GM12878 (cell line): Measurements from ENCODE around the gene PDLIM4. TPM values are rescaled to one million over a fixed set of nuclear protein-coding genes. Genes with fewer than 3 reads are reported as not detected.

Experiments
- ATAC-seq: fragments of 200-7000 bp; cut with Tn5 transposase; 3 replicates; pipeline ENCODE4 v1.9.1; 2020; ENCODE audit warnings: mild to moderate bottlenecking, moderate library complexity
- BruUV-seq: library from RNA; stranded (reverse); fragments of 400-500 nt; replicated peaks from 2 replicates; lab custom pipeline; 2021; lab: Mats Ljungman, UMichigan
- CTCF ChIA-PET: fragments of 300-600 bp; sonication (Branson Sonifier 250); formaldehyde crosslinking; extraction: SDS; loops from one replicate; lab custom pipeline; 2021; ENCODE audit warnings: inconsistent platforms; lab: Yijun Ruan, JAX
- POLR2A ChIA-PET: fragments of 350-600 bp; formaldehyde crosslinking; extraction: SDS; loops from one replicate; lab custom pipeline; 2021; ENCODE audit warnings: inconsistent platforms; lab: Charles Lee
- RAD21 ChIA-PET: fragments of 300-600 bp; sonication (Branson Sonifier 250); formaldehyde crosslinking; loops from one replicate; lab custom pipeline; 2023; ENCODE audit warnings: antibody characterized with exemption; ENCODE audit not compliant: unreplicated experiment; lab: Charles Lee
- SMC1A ChIA-PET: fragments of 300-600 bp; sonication (Branson Sonifier 250); formaldehyde crosslinking; loops from one replicate; lab custom pipeline; 2023; ENCODE audit not compliant: unreplicated experiment, uncharacterized antibody; lab: Charles Lee
- DNase-seq: peaks from one replicate; pipeline ENCODE4 v3.0.0-alpha.2; 2011; ENCODE audit warnings: low read depth, low spot score
- FAIRE-seq: peaks from 3 replicates; lab custom pipeline; 2011; peaks lifted over from hg19 to GRCh38; lab: Jason Lieb, UNC
- H2AFZ ChIP-seq: 2 replicates; pipeline ENCODE4 v1.6.0; 2011; ENCODE audit warnings: low read depth, low read length, control low read depth; ENCODE audit not compliant: control insufficient read depth
- H3K27ac ChIP-seq: 2 replicates; pipeline ENCODE4 v1.5.1; 2011; ENCODE audit warnings: control low read depth; ENCODE audit not compliant: control insufficient read depth, insufficient read depth
- H3K27me3 ChIP-seq, 2 experiments: replicated peaks in 1 of 2; 2 replicates each; pipeline versions ENCODE4 v1.6.0 to v1.6.1; 2011; ENCODE audit warnings: low read length in 1 of 2; ENCODE audit not compliant: control insufficient read depth in 2 of 2, insufficient read depth in 2 of 2
- H3K36me3 ChIP-seq, 2 experiments: 2 replicates each; pipeline ENCODE4 v1.5.1; 2011; ENCODE audit warnings: low read length in 1 of 2; ENCODE audit not compliant: control insufficient read depth in 2 of 2, insufficient read depth in 2 of 2
- H3K4me1 ChIP-seq: 2 replicates; pipeline ENCODE4 v1.6.1; 2011; ENCODE audit warnings: mild to moderate bottlenecking, low read length, moderate library complexity, mixed read lengths; ENCODE audit not compliant: control insufficient read depth, insufficient read depth
- H3K4me2 ChIP-seq: 2 replicates; pipeline ENCODE4 v1.6.0; 2011; ENCODE audit warnings: control low read depth; ENCODE audit not compliant: control insufficient read depth, insufficient read depth
- H3K4me3 ChIP-seq: fragments of 200-600 bp; sonication (generic); 2 replicates; pipeline ENCODE4 v1.5.1; 2016
- H3K79me2 ChIP-seq: 2 replicates; pipeline ENCODE4 v1.6.0; 2011; ENCODE audit warnings: low read length; ENCODE audit not compliant: control insufficient read depth, insufficient read depth
- H3K9ac ChIP-seq: 2 replicates; pipeline ENCODE4 v1.8.0; 2011; ENCODE audit warnings: low read length, control low read depth, mixed read lengths; ENCODE audit not compliant: control insufficient read depth, insufficient read depth
- H3K9me3 ChIP-seq: replicated peaks from 3 replicates; pipeline ENCODE4 v1.5.1; 2011; ENCODE audit warnings: mild to moderate bottlenecking, low read length; ENCODE audit not compliant: control insufficient read depth, insufficient read depth
- H4K20me1 ChIP-seq: 2 replicates; pipeline ENCODE4 v1.6.0; 2011; ENCODE audit not compliant: control insufficient read depth, insufficient read depth
- BCLAF1 ChIP-seq: fragments of 450-650 bp; IDR thresholded peaks from 2 replicates; pipeline ENCODE4 v1.6.1; 2017; ENCODE audit warnings: antibody characterized with exemption, mild to moderate bottlenecking, moderate library complexity
- CBX5 ChIP-seq: sonication (generic); IDR thresholded peaks from 2 replicates; pipeline ENCODE4 v1.6.1; 2016; ENCODE audit warnings: low read depth, moderate library complexity, mild to moderate bottlenecking, inconsistent platforms
- FOXK2 ChIP-seq: fragments of 450-650 bp; IDR thresholded peaks from 2 replicates; pipeline ENCODE4 v1.6.1; 2017; ENCODE audit warnings: mild to moderate bottlenecking, moderate library complexity
- NFXL1 ChIP-seq: fragments of 450-650 bp; IDR thresholded peaks from 2 replicates; pipeline ENCODE4 v1.6.1; 2017; ENCODE audit warnings: antibody characterized with exemption, mild to moderate bottlenecking, borderline replicate concordance
- REST ChIP-seq: IDR thresholded peaks from 2 replicates; pipeline ENCODE4 v1.6.1; 2012; ENCODE audit warnings: mild to moderate bottlenecking, low read depth, low read length
- RFX5 ChIP-seq: IDR thresholded peaks from 2 replicates; pipeline ENCODE4 v1.6.1; 2011; ENCODE audit warnings: low read depth, low read length, improper control_type of control experiment
- YY1 ChIP-seq: IDR thresholded peaks from 2 replicates; pipeline ENCODE4 v1.6.1; 2011; ENCODE audit warnings: low read depth, mild to moderate bottlenecking, low read length
- WGBS: methylation state at CpG from one replicate; pipeline ENCODE4 v1.1.6; 2016; ENCODE audit warnings: low lambda C conversion rate; ENCODE audit not compliant: insufficient replicate concordance, insufficient coverage; ENCODE audit errors: missing lambda C conversion rate; 5-methylcytosine and 5-hydroxymethylcytosine counted together
- in situ Hi-C: fragments of 300-500 bp; cut with MboI; formaldehyde crosslinking; loops from 9 replicates; pipeline ENCODE4 v1.14.3; 2018; ENCODE audit warnings: mixed read lengths
- intact Hi-C: fragments of 100-400 bp; cut with micrococcal nuclease; formaldehyde crosslinking; loops from one replicate; pipeline ENCODE4 v1.14.2; 2022; ENCODE audit not compliant: unreplicated experiment
- polyA plus RNA-seq, 11 experiments: library from polyadenylated mRNA; depleted of rRNA in 4 of 11; unstranded in 6 of 11; stranded (reverse) in 5 of 11; fragments of >200 nt; fragmentation: Nextera tagmentation in 4 of 11; fragmentation: Illumina TruSeq in 1 of 11; extraction: Ambion mirVana in 4 of 11; extraction: Trizol in 1 of 11; gene quantifications; 1 replicate in 1 of 11; 2 replicates in 10 of 11; pipeline versions ENCODE4 v1.2.1 to v1.2.3, GENCODE V29; 2011 to 2016; ENCODE audit warnings: inconsistent platforms in 2 of 11, missing spikeins in 2 of 11, low read depth in 1 of 11
- total RNA-seq, 4 experiments: library from RNA; depleted of rRNA in 3 of 4; stranded (reverse); fragments of >200 nt in 3 of 4; fragmentation: Illumina TruSeq in 1 of 4; extraction: Trizol in 1 of 4; gene quantifications; 2 replicates each; pipeline versions ENCODE4 v1.2.1 to v1.2.3, GENCODE V29; 2013 to 2021

PDLIM4 gene
- total and polyA plus RNA-seq, 10 of the 15 experiments (the other 5 are each of a cell fraction or from before 2014, with no cell fraction given) = 0.13 to 1.7 (median 0.39) TPM; not detected in 3

- H4K20me1 ChIP-seq = no peaks in the 10 kb centered on the region
- ChIA-PET CTCF (interaction anchor here (0.6 to 1.8 kb wide), 5 partner anchors 11 to 66 kb away, joined by 3 to 5 read pairs (median 3); no protein-coding TSS in a partner anchor), POLR2A (interaction anchor here (2.0 to 2.6 kb wide), 2 partner anchors 9 to 12 kb away, joined by 5 to 6 read pairs; partner anchors contain the start of gene SLC22A4)
- ATAC-seq = no peak
- H3K4me2 ChIP-seq = no peak overlapping the region
- no peak for TF ChIP-seq REST
- TF ChIP-seq CBX5 = no peak
- TF ChIP-seq RFX5 = no peak
- TF ChIP-seq NFXL1 = no peak
- no peak for TF ChIP-seq BCLAF1
- no peak for TF ChIP-seq FOXK2
- no peak for TF ChIP-seq YY1
- TF ChIP-seq, all 136 proteins: peak for 0
- Histone ChIP-seq H3K9me3 (no peaks in the 10 kb centered on the region; the same call in 2 of the 3 replicates), H3K27ac (no peak overlapping the region), H3K79me2 (no peaks in the 10 kb centered on the region), H3K36me3 (no peaks in the 10 kb centered on the region), H3K4me1 (no peaks in the 10 kb centered on the region), H3K4me3 (no peak overlapping the region), H2AFZ (no peak overlapping the region), H3K9ac (no peak overlapping the region), H3K27me3 (peaks cover 0 to 2% of the 10 kb centered on the region in 2 experiments; a peak in 2 of 4 replicates)
- 49% methylated on average over 6 of the region's 6 CpGs for WGBS
- ChIA-PET RAD21 (interaction anchor here (0.7 to 1.4 kb wide), 3 partner anchors 9 to 68 kb away, joined by 3 to 4 read pairs (median 3); partner anchors contain the start of gene SLC22A4), SMC1A (interaction anchor here (0.7 to 1.6 kb wide), 6 partner anchors 10 to 66 kb away, joined by 3 to 4 read pairs (median 3); no protein-coding TSS in a partner anchor)
- intact Hi-C loops = no loop called here
- in situ Hi-C loops = no loop called here
- no peak for FAIRE-seq
- no peak for DNase-seq
- BruUV-seq = no TSS peak
Measured at GRCh38 chr5:132303589-132303988, 46.1 kb downstream of the PDLIM4 start.
